Liver (tissue), 9 donors: ENCODE measurements around the gene CDK11A. TPM values are rescaled to one million over a fixed set of nuclear protein-coding genes. Genes with fewer than 3 reads are reported as not detected.

Source experiments
- DNase-seq: peaks from one replicate; pipeline ENCODE4 v3.0.0-alpha.2; 2017; ENCODE audit warnings: low spot score
- H3K27ac ChIP-seq, 2 donors: one replicate each; pipeline ENCODE4 v1.7.0; 2013; ENCODE audit warnings: inconsistent platforms in 2 of 2, low read length in 2 of 2, control low read depth in 1 of 2, low read depth in 1 of 2, mild to moderate bottlenecking in 1 of 2
- H3K27me3 ChIP-seq, 4 donors: one replicate each; pipeline versions ENCODE4 v1.6.1 to v1.7.0; 2013; ENCODE audit warnings: low read length in 3 of 4, inconsistent platforms in 1 of 4, mild to moderate bottlenecking in 1 of 4, moderate library complexity in 1 of 4; ENCODE audit not compliant: control insufficient read depth in 4 of 4, insufficient read depth in 4 of 4
- H3K36me3 ChIP-seq, 4 donors: one replicate each; pipeline versions ENCODE4 v1.6.1 to v1.7.0; 2013; ENCODE audit warnings: low read length in 3 of 4, mild to moderate bottlenecking in 3 of 4, low read depth in 1 of 4, moderate library complexity in 1 of 4; ENCODE audit not compliant: control insufficient read depth in 4 of 4, insufficient read depth in 3 of 4
- H3K4me1 ChIP-seq, 4 donors: one replicate each; pipeline versions ENCODE4 v1.6.1 to v1.7.0; 2013; ENCODE audit warnings: low read length in 3 of 4, mild to moderate bottlenecking in 3 of 4, moderate library complexity in 1 of 4; ENCODE audit not compliant: control insufficient read depth in 4 of 4, insufficient read depth in 4 of 4
- H3K4me3 ChIP-seq, 3 donors: one replicate each; pipeline versions ENCODE4 v1.6.1 to v1.7.0; 2013; ENCODE audit warnings: low read length in 3 of 3, control low read depth in 1 of 3, low read depth in 1 of 3, mild to moderate bottlenecking in 1 of 3
- H3K9ac ChIP-seq, 2 donors: one replicate each; pipeline ENCODE4 v1.7.0; 2013; ENCODE audit warnings: low read length in 2 of 2, mild to moderate bottlenecking in 2 of 2, moderate library complexity in 2 of 2, control low read depth in 1 of 2, low read depth in 1 of 2
- H3K9me3 ChIP-seq, 4 donors: one replicate each; pipeline versions ENCODE4 v1.6.1 to v1.7.0; 2013; ENCODE audit warnings: low read length in 3 of 4; ENCODE audit not compliant: control insufficient read depth in 4 of 4
- ATF3 ChIP-seq: IDR thresholded peaks from 2 replicates; pipeline ENCODE4 v1.6.1; 2016; ENCODE audit warnings: antibody characterized with exemption
- EGR1 ChIP-seq, 2 donors: IDR thresholded peaks; 2 replicates each; pipeline ENCODE4 v1.6.1; 2016 to 2018; ENCODE audit warnings: antibody characterized with exemption in 2 of 2, low read depth in 2 of 2
- FOXA1 ChIP-seq: IDR thresholded peaks from 2 replicates; pipeline ENCODE4 v1.6.1; 2016; ENCODE audit warnings: antibody characterized with exemption
- FOXA2 ChIP-seq: IDR thresholded peaks from 2 replicates; pipeline ENCODE4 v1.6.1; 2016; ENCODE audit warnings: antibody characterized with exemption
- HNF4A ChIP-seq, 2 donors: conservative IDR thresholded peaks; 2 replicates each; pipeline ENCODE4 v1.6.1; 2016; ENCODE audit warnings: antibody characterized with exemption in 2 of 2, mild to moderate bottlenecking in 2 of 2
- HNF4G ChIP-seq: IDR thresholded peaks from 2 replicates; pipeline ENCODE4 v1.6.1; 2016; ENCODE audit warnings: antibody characterized with exemption
- JUND ChIP-seq, 2 donors: IDR thresholded peaks; 2 replicates each; pipeline ENCODE4 v1.6.1; 2016; ENCODE audit warnings: antibody characterized with exemption in 2 of 2
- MAX ChIP-seq: IDR thresholded peaks from 2 replicates; pipeline ENCODE4 v1.6.1; 2016; ENCODE audit warnings: antibody characterized with exemption
- NR2F2 ChIP-seq: IDR thresholded peaks from 2 replicates; pipeline ENCODE4 v1.6.1; 2016; ENCODE audit warnings: antibody characterized with exemption
- RAD21 ChIP-seq, 2 donors: IDR thresholded peaks; 2 replicates each; pipeline ENCODE4 v1.6.1; 2016; ENCODE audit warnings: antibody characterized with exemption in 2 of 2, mild to moderate bottlenecking in 2 of 2
- REST ChIP-seq: IDR thresholded peaks from 2 replicates; pipeline ENCODE4 v1.6.1; 2016; ENCODE audit warnings: antibody characterized with exemption, mild to moderate bottlenecking
- SP1 ChIP-seq: IDR thresholded peaks from 2 replicates; pipeline ENCODE4 v1.6.1; 2018; ENCODE audit warnings: antibody characterized with exemption, mild to moderate bottlenecking
- TAF1 ChIP-seq: conservative IDR thresholded peaks from 2 replicates; pipeline ENCODE4 v1.6.1; 2016; ENCODE audit warnings: antibody characterized with exemption, mild to moderate bottlenecking
- YY1 ChIP-seq: IDR thresholded peaks from 2 replicates; pipeline ENCODE4 v1.6.1; 2016; ENCODE audit warnings: antibody characterized with exemption, mild to moderate bottlenecking
- ZBTB33 ChIP-seq: IDR thresholded peaks from 2 replicates; pipeline ENCODE4 v1.6.1; 2016; ENCODE audit warnings: antibody characterized with exemption
- WGBS: extraction: QIAGEN DNeasy Blood & Tissue Kit; methylation state at CpG from one replicate; pipeline ENCODE4 v1.1.7; 2013; 5-methylcytosine and 5-hydroxymethylcytosine counted together
- polyA plus RNA-seq, 2 donors: library from polyadenylated mRNA; stranded (reverse) in 1 of 2; unstranded in 1 of 2; fragments of 200-250 nt in 1 of 2; fragments of >200 nt in 1 of 2; fragmentation: Nextera tagmentation in 1 of 2; extraction: Ambion mirVana in 1 of 2; gene quantifications; one replicate each; pipeline versions ENCODE4 v1.2.1 to v1.2.3, GENCODE V29; 2013 to 2015
- total RNA-seq, 2 donors: library from RNA; depleted of rRNA; stranded (reverse); fragments of >200 nt; gene quantifications; one replicate each; pipeline ENCODE4 v1.2.3, GENCODE V29; 2014
- donor health status: healthy.
- donor health status: healthy.
- donor health status: healthy.
- donor health status: healthy.
- donor health status: healthy.

Gene CDK11A
- total and polyA plus RNA-seq, 4 donors: 13.7 to 17.0 (median 13.9) TPM

- WGBS: 45% methylated on average over 7 of the region's 7 CpGs
- H3K4me1 ChIP-seq: peaks cover 5 to 29% (median 19%) of the 10 kb centered on the region in 4 donors
- H3K36me3 ChIP-seq: peaks cover 2 to 11% (median 6%) of the 10 kb centered on the region in 4 donors
- TF ChIP-seq JUND (IDR thresholded peaks at IDR 0.05): peak in 1 of 2 donors; percentile 16
- peak; percentile 86 to 90 for TF ChIP-seq HNF4A (conservative IDR thresholded peaks at IDR 0.05)
- peak; percentile 70 for TF ChIP-seq FOXA2
- TF ChIP-seq RAD21 (IDR thresholded peaks at IDR 0.05): no peak
- TF ChIP-seq YY1: peak; percentile 23
- peak; percentile 38 for TF ChIP-seq SP1
- TF ChIP-seq ZBTB33: no peak
- TF ChIP-seq HNF4G: peak; percentile 45
- H3K9me3 ChIP-seq: peaks cover 0 to 3% (median 1%) of the 10 kb centered on the region in 4 donors
- H3K9ac ChIP-seq: no peak overlapping the region
- H3K27ac ChIP-seq: peak overlapping the region; percentile 71 to 76
- no peak for DNase-seq
- H3K4me3 ChIP-seq: no peak overlapping the region
- H3K27me3 ChIP-seq: no peaks in the 10 kb centered on the region
These were observed 44.3 kb upstream of the CDK11A start for GRCh38 chr1:1768249-1768992.

- Histone ChIP-seq H3K36me3 (peaks cover 5 to 11% (median 9%) of the 10 kb centered on the region in 4 donors), H3K9ac (peak overlapping the region in 1 of 2 donors; percentile 53), H3K4me3 (no peak overlapping the region), H3K27ac (peak overlapping the region; percentile 89 to 95), H3K27me3 (no peaks in the 10 kb centered on the region), H3K9me3 (no peaks in the 10 kb centered on the region), H3K4me1 (peaks cover 8 to 43% (median 30%) of the 10 kb centered on the region in 4 donors)
- WGBS: 77% methylated on average over 23 of the region's 23 CpGs
- TF ChIP-seq HNF4G: no peak
- DNase-seq: no peak
These were observed 40.8 kb upstream of the CDK11A start for GRCh38 chr1:1764876-1765470.

GRCh38 chr1:1763657-1764621 lies 39.8 kb upstream of the CDK11A start:
- DNase-seq: no peak
- Histone ChIP-seq H3K4me3 (no peak overlapping the region), H3K27me3 (no peaks in the 10 kb centered on the region), H3K36me3 (peaks cover 5 to 11% (median 9%) of the 10 kb centered on the region in 4 donors), H3K9ac (peak overlapping the region in 1 of 2 donors; percentile 54), H3K9me3 (no peaks in the 10 kb centered on the region), H3K4me1 (peaks cover 16 to 51% (median 37%) of the 10 kb centered on the region in 4 donors), H3K27ac (peak overlapping the region; percentile 89 to 95)
- 40% methylated on average over 32 of the region's 32 CpGs for WGBS
- TF ChIP-seq FOXA1: no peak
- no peak for TF ChIP-seq JUND (IDR thresholded peaks at IDR 0.05)
- TF ChIP-seq HNF4G: peak; percentile 29
- no peak for TF ChIP-seq ATF3
- peak; percentile 58 to 76 for TF ChIP-seq HNF4A (conservative IDR thresholded peaks at IDR 0.05)
- TF ChIP-seq SP1: peak; percentile 70
- peak; percentile 78 for TF ChIP-seq YY1
- peak; percentile 25 for TF ChIP-seq FOXA2
- peak in 1 of 2 donors; percentile 4 for TF ChIP-seq EGR1 (IDR thresholded peaks at IDR 0.05; ENCODE audit: low read depth in 2 of 2)
- peak; percentile 49 for TF ChIP-seq ZBTB33
- peak; percentile 86 for TF ChIP-seq MAX
- TF ChIP-seq RAD21 (IDR thresholded peaks at IDR 0.05): peak; percentile 51 to 61
- TF ChIP-seq REST: peak; percentile 40
- TF ChIP-seq TAF1: no peak
- no peak for TF ChIP-seq NR2F2
